ENCODE results near the gene LRRC3.

GRCh38 chr21:44471341-44471740 lies 16.0 kb downstream of the LRRC3 start:
- TF ChIP-seq CTCF (IDR thresholded peaks at IDR 0.05), result no peak
- no peak for TF ChIP-seq POLR2AphosphoS5 (IDR thresholded peaks at IDR 0.05)
- no peak for TF ChIP-seq POLR2A (IDR thresholded peaks at IDR 0.05)

Data from breast epithelium (tissue), 3 donors.